Lung microvascular endothelial cell (primary cell): Measurements from ENCODE around the gene SLC30A4. TPM values are rescaled to one million over a fixed set of nuclear protein-coding genes. Genes with fewer than 3 reads are reported as not detected.
"Not testable (repeated sequence)": the region's sequence is repeated elsewhere in the genome, so short reads cannot be mapped to it uniquely, and the experiment has no call there.

Experiments used
- DNase-seq, 2 donors: peaks; one replicate each; pipeline versions ENCODE4 v3.0.0 to v3.0.0-alpha.2; 2010; ENCODE audit warnings: low read depth in 2 of 2
- total RNA-seq: library from RNA; depleted of rRNA; stranded (reverse); fragments of >200 nt; gene quantifications from 2 replicates; pipeline ENCODE4 v1.2.1, GENCODE V29; 2014

The SLC30A4 gene
- 4.1 and 6.5 TPM in 2 replicates for total RNA-seq

GRCh38 chr15:45522328-45523165 is at the start of gene SLC30A4:
SLC30A4 (minus strand) TSS chr15:45522755; CDS start chr15:45522354, 401 bp downstream.
- peak; percentile 68 to 71 for DNase-seq

- DNase-seq = no peak
Measured at GRCh38 chr15:45555934-45556608, 33.5 kb upstream of the SLC30A4 start.

DNA sequence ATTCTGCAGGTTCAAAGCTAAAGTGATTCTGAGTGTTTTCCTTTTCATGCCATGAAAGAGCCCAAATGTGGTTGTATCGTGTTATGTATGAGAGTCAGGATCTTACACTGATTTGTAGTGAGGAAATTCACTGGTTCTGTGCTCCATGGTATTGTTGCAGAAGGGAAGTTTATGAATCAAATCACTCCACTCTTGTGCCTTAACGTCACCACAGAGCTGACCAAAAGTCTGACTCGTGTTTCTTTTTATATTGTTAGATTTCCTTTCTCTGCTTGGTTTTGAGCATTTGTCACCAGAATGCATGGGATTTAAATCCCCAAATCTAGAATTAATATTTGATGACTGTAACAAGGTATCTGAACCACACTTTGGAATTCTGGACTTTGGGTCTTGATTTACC is 29.1 kb upstream of the SLC30A4 start:
- DNase-seq = no peak

DNA sequence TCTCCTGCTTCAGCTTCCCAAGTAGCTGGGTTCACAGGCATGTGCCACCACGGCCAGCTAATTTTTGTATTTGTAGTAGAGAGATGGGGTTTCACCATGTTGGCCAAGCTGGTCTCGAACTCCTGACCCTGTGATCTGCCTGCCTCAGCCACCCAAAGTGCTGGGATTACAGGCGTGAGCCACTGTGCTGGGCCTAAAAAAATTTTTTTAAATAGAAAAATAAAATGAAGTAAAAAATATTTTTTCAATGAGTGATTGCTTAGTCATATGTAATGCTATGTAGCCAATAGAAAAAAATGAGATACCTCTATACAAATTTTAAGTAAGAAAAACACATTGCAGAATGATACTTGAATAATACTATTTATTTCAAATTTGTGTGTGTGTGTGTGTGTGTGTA is 27.9 kb upstream of the SLC30A4 start:
- no peak for DNase-seq

DNA sequence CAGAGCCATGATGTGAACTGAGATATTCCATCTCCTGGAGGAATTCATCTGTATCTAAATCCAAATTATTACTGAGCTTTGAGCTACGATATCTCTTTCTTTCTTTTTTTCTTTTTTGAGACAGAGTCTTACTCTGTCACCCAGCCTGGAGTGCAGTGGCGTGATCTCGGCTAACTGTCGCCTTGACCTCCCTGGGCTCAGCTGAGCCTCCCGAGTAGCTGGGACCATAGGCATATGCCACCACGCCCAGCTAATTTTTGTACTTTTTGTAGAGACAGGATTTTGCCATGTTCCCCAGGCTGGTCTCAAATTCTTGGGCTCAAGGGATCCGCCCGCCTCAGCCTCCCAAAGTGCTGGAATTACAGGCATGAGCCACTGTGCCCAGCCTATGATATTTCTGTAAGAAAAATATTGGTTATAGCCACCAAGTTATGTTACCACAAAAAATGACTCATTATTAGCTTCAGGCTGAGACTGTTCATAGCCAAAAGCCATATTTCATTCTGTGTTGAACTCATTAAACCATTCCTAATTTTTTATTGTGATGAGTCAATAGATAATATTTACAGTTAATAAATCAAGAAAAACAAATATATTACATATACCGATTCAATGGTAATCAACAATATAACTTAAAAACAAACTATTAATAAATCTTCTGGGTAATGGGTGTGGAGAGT is 27.1 kb upstream of the SLC30A4 start:
- no peak for DNase-seq

- no peak for DNase-seq
Measured at GRCh38 chr15:45548753-45549520, 26.4 kb upstream of the SLC30A4 start.

DNA sequence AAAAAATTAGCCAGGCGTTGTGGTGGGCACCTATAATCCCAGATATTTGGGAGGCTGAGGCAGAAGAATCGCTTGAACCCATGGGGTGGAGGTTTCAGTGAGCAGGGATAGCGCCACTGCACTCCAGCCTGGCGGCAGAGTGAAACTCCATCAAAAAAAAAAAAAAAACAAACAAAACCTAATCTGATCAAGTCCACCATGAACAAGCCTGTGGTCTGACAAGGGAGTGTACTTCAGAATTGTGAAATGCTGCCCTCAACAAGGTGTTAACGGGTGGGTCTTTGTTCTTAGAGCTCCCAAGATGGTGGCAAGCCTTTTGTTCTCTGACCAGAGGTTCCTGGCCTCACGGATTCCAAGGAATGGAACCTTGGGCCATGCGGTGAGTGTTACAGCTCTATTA is 24.2 kb upstream of the SLC30A4 start:
- DNase-seq = no peak

DNA sequence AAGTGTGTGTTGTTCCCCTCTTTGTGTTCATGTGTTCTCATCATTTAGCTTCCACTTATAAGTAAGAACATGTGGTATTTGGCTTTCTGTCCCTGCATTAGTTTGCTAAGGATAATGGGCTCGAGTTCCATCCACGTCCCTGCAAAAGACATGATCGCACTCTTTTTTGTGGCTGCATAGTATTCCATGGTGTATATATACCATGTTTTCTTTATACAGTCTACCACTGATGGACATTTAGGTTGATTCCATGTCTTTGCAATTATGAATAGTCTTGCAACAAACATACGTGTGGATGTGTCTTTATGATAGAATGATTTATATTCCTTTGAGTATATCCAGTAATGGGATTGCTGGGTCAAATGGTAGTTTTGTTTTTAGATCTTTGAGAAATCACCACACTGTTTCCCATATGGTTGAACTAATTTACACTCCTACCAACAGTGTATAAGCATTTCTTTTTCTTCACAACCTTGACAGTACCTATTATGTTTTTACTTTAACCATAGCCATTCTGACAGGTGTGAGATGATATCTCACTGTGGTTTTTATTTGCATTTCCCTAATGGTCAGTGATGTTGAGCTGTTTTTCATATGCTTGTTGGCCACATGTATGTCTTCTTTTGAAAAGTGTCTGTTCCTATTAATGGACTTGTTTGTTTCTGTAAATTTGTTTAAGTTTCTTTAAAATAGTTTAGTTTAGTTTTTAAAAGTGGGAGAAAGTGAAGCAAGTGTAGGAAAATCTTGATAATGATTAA is 21.9 kb upstream of the SLC30A4 start:
- DNase-seq = no peak

- DNase-seq = no peak
Measured at GRCh38 chr15:45543051-45543450, 20.5 kb upstream of the SLC30A4 start.

GRCh38 chr15:45540531-45540930 is 18.0 kb upstream of the SLC30A4 start:
- DNase-seq = no peak

GRCh38 chr15:45539680-45540079 is 17.1 kb upstream of the SLC30A4 start:
- no peak for DNase-seq

DNA sequence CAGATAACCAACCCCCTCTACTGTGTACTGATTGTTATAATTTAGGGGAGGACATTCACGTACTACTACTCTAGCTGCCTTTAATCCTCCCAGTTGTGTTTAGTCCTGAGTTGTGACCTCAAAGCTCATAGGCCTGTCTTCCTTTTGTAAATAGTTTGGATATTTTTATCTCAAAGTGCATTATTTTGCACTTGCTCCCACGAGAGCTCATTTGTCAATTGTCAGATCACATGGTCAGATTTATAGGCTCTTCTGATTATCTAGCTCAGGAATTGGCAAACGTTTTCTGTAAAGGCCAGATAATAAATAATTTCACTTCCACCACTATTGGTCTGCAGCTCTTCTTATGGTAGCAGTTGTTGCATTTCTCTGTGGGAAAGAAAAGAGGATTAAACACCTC is 14.4 kb upstream of the SLC30A4 start:
- DNase-seq = no peak

- DNase-seq = no peak
Measured at GRCh38 chr15:45535486-45536042, 13.0 kb upstream of the SLC30A4 start.

GRCh38 chr15:45534821-45535220 is 12.3 kb upstream of the SLC30A4 start:
- no peak for DNase-seq

DNA sequence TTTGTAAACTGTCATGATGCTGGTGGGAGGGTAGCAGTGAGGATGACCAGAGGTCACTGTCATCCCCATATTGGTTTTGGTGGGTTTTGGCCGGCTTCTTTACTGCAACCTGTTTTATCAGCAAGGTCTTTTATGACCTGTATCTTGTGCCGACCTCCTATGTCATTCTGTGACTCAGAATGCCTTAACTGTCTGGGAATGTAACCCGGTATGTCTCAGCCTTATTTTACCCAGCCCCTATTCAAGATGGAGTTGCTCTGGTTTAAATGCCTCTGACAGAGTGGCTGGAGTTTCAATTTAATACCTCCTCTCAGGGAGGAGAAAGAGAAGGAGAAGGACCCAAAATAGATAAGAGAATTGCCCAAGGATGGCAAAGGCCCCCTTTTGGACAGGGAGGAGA is 10.3 kb upstream of the SLC30A4 start:
- not testable (repeated sequence) for DNase-seq

- DNase-seq = no peak
Measured at GRCh38 chr15:45529613-45530012, 7.1 kb upstream of the SLC30A4 start.

DNA sequence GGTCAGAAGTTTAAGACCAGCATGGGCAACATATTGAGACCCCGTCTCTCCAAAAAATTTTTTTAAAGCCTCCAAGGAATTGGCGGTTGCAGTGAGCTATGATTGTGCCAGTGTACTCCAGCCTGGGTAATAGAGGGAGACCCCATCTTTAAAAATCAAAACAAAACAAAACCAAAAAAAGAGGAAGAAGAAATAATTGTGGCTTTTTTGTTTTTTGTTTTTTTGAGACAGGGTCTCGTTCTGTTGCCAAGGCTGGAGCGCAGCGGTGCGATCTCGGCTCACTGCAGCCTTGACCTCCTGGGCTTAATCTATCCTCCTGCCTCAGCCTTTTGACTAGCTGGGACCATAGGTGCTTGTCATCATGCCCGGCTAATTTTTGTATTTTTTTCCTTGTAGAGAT is 4.5 kb upstream of the SLC30A4 start:
- no peak for DNase-seq

DNA sequence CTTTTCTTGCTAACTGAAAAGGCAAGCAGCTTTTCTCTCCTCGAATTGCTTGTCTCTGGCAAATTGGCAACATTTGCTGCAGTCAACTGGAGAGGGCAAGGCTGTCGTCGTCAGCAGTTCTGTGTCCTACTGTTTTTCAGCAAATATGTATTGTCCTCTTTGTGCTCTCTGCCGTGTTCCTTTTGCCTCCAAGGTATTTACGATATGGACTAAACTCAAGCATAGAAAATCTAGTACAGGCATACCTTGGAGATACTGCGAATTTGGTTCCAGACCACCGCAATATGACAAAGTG is 558 bp upstream of the SLC30A4 start:
- DNase-seq = peak in 1 of 2 donors; percentile 43

DNA sequence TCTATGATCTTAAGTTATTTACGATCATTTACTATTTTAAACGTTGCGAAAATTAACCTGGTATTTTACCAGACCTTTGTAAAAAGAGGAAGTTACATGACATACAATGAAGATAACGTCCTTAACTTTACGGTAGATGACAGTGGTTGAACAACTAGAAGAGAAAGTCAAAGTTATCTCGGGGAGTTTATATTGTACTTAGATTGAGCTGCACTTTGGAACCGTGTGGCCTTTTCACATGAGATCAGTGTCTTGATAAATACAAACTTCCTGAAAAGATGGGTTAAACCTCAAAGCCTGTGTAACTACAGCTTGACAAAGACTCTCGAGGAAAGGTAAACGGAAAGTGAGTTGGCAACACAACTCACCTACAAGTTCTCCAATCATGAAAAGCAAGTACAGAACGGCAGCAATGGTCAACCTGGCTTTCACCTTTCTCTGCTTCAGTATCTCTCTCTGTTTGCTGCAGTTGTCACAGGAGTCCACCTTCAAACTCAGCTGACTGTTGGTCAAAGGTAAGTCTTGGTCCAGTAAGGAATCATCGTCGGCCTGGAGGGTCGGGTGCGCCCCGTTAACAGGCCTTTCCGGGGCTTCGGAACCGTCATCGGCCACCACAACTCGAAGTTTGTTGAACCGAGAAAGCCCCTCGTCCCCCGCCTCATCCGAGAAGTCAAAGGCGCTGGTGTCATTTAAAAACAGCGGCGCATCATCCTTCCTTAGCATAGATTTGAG is 793 bp downstream of the SLC30A4 start:
- peak; percentile 8 to 22 for DNase-seq

GRCh38 chr15:45510758-45511280 is 11.7 kb downstream of the SLC30A4 start:
- no peak for DNase-seq
